8988T (cell line): ENCODE data around the gene FGG.
"Not testable (repeated sequence)": the region's sequence is repeated elsewhere in the genome, so short reads cannot be mapped to it uniquely, and the experiment has no call there.

Source experiments
- DNase-seq: peaks from one replicate; pipeline ENCODE4 v3.0.0; 2011

Gene FGG

DNA sequence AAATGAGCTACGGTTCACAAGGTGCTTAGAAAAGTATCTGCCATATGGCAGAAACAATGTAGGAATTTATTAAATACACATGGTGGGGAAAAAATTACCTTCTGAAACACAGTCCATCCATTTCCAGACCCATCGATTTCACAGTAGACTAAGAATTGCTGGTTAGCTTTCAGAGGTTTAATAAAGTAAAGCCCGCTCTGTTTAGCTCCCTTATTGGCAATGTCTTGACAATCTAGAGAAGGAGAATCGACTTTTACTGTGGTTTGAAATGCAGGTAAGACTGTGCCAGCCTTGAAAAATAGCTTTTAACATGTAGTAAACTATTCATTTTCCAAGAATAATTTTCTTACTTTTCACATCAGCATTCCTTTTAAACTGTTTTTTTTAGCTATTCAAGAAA is 2.9 kb downstream of the FGG start:
- DNase-seq = no peak

DNA sequence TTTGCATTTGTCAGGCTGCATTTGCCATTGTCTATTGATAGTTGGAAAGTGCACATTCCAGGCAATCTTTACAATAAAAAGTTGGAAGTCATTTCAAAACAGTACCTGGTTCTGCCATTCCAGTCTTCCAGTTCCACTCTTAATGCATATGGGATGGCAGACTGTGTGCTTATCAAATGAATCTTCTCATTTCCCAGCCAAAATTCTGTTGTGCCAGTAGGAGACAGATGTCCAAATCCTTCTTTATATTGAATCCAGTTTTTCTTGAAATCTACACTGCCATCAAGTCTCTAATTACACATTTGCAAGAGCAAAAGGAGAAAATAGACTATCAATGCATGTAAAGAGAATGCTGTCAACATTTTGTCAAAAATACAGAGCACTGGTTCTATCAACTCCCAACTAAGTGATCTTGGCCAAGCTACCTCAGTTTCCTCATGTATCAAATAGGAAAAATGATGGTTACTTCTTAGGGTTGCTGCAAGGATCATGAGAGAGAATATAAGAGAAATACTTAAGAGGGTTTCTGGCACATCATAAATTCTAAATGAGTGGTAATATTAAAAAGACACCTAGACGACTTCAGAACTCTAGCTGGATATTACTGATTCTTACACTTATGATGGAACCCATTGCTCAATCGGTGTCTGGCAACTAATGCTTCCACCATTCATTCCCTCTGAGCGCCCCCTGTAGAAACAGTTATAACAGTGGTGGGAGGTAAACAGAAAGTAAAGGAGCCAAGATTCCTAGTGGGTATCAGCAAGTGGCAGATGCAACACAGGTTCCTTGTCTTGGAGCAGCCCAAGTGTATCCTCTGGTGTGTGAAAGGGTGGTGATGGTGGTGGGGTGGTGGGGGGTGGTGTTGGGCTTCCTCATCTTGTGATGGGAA is 3.8 kb downstream of the FGG start:
- no peak for DNase-seq

- DNase-seq = no peak
Measured at GRCh38 chr4:154606728-154607723, 5.4 kb downstream of the FGG start.

- DNase-seq = no peak
Measured at GRCh38 chr4:154604696-154605200, 7.7 kb downstream of the FGG start.

DNA sequence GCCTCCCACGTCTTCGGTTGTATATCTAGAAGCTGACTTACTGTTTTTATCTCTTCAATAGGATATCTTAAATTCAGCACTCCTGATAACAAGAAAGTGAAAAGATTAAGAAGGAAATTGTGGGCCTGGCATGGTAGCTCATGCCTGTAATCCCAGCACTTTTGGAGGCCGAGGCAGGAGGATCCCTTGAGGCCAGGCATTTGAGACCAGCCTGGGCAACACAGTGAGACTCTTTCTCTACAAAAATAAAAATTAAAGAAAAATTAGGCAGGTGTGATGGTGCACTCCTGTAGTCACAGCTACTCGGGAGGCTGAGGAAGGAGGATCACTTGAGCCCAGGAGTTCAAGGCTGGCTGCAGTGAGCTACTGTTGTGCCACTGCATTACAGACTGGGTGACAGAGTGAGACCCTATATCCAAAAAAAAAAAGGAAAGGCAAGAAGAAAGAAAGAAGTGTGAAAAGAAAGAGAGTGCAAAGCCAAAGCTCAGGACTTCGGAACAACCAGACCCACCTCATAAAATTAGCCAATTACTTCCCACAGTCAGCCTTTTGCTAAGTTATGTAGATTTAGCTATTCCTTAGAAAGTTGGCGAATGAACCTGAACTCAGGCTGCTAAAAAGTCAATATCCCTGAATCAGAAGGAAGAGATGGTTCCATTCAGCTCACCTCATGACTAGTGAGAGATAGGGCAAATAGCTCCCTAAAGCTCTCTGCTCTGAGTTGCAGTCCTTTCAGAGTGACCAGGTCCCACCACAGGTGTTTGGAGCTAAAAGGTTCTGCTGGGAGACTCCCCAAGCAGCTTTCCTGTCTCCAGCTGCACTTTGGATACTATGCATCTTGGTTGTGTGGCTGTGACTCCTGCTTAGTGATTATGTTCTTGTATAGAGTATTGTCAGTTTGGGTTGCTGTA is 9.2 kb downstream of the FGG start:
- no peak for DNase-seq

GRCh38 chr4:154602404-154603020 is 9.9 kb downstream of the FGG start:
- no peak for DNase-seq

GRCh38 chr4:154597798-154598774 is 14.4 kb downstream of the FGG start:
- DNase-seq = no peak

DNA sequence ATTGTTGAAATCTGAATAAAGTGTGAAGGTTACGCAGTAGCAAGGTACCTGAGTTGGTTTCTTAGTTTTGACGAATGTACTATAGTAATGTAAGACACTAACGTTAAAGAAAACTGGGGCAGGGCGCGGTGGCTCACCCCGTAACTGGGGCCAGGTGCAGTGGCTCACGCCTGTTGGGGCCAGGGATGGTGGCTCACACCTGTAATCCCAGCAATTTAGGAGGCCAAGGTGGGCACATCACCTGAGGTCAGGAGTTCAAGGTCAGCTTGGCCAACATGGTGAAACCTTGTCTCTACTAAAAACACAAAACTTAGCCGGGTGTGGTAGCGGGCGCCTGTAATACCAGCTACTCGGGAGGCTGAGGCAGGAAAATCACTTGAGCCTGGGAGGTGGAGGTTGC is 15.2 kb downstream of the FGG start:
- DNase-seq = not testable (repeated sequence)

DNA sequence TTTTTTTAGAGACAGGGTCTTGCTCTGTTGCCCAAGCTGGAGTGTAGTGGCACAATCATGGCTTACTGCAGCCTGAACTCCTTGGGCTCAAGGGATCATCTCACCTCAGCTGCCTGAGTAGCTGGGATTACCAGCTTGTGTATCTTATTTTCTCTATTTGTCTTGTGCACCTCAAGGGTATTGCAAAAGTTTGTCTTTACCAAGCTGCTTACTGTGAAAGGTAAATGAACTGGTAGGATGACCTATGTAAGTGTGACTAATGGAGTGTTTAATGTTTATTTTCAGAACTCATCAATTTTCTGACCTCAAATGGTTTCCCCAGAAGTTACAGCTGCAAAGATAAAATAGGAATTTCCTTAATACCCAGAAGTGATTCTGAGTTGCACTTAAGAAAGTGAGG is 16.6 kb downstream of the FGG start:
- DNase-seq = no peak

- not testable (repeated sequence) for DNase-seq
Measured at GRCh38 chr4:154594343-154594742, 18.1 kb downstream of the FGG start.

DNA sequence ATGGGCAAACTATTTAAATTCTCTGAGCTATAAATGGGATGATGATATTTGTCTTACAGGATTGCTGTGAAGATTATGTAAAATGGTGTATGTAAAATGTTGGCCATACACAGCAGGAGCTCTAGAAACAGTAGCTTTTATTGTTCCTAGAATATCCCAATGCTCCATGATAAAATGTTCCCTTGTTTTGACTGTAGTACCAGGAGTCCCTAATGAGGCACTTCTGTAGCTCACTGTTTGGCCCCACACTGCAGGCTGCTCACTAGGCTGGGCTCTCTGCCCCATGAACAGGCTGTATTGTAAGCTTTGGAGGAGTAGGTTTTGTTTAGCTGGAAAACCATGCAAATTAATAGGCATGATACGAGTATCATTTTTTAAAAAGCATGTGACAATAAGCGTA is 18.6 kb downstream of the FGG start:
- DNase-seq = no peak

- no peak for DNase-seq
Measured at GRCh38 chr4:154591890-154592289, 20.6 kb downstream of the FGG start.

- no peak for DNase-seq
Measured at GRCh38 chr4:154590329-154591006, 22.0 kb downstream of the FGG start, which contains the start of gene FGA. Gene FGA, minus strand, starts transcription at chr4:154590742. Its CDS starts 55 bp downstream, at chr4:154590687.

DNA sequence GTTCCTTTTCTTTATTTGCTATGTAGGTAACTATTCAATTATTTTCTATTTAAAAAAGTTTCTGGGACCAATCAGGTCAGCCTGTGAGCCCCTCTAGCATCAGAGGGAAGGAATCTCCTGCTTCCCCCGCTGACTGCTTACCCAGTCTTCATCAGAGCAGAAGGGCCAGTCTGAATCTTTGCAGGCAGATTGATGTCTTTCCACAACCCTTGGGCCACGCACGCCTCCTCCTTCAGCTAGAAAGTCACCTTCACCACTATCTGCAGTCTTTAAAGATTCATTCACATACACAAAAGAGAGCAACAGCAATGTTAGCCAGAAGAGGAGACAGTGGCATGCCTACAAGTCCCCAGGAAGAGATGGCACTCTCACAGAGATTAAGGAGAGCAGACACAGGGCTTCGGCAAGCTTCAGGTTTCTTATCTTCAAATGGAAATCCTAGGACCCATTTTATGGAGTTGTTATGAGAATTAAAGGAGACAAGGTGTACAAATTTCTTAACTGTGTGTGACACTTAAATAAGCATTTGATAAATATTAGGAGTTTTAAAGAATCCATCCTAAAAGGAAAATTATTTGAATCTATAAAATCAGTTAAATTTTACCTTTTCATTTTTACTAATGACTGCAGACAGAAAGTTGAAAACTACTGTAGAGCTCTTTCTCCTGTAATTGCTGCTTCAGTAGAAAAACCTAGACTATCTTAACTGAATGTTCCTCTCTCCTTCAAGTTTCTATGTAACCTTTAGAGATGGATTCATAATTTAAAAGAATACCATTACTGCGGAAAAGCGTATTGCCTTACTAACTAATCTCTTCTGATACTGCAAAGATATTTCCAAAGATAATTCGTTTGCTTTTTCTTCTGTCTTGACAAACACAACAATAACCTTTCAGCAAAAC is 22.9 kb downstream of the FGG start:
- no peak for DNase-seq

GRCh38 chr4:154588198-154588597 is 24.3 kb downstream of the FGG start:
- no peak for DNase-seq

DNA sequence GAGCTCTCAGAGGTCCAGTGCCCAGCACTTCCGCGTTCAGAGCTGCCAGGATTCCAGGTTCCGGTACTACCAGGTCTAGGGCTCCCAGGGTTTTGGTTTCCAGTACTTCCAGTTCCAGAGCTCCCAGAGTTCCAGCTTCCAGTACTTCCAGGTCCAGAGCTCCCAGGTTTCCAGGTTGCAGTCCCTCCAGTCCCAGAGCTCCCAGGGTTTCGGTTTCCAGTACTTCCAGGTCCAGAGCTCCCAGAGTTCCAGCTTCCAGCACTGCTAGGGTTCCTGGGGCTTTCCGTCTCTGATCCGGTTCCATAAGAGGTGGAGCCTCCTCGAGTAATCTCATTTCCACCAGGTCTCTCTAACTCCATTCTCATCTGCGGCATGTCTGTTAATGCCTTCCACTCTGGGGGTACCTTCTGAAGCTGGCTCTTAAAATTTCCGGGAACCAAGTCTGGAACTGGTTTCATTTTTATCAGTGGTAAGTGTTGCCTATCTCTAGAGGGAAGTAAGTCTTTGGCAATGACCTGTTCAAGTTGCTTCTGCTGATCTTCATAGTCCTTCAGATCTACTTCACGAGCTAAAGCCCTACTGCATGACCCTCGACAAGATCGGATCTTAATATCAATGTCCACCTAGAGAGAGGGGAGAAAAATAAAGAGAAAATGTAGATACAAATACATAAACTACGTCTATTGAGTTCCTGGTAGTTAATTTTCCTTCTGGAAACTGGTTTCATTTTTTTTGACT is 26.0 kb downstream of the FGG start:
- DNase-seq = no peak

GRCh38 chr4:154585369-154586018 is 27.0 kb downstream of the FGG start:
- no peak for DNase-seq

DNA sequence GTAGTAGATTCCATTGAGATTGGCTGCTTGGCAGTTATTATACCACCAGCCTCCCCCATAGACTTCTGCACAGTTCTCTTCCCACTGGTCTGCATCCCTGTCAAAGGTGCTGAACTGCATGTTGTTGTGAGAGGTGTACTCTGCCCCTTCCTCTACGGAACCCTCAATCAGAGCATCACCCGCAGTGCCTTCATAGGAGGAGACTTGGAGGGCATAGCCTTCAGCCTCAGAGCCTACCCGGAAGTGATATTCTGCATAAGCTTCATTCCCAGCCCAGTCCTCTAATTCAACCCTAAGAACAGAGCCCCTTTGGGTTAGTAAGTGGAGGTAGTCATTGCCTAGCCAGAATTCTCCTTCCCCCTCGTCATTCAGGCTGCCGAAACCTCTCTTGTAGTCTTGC is 28.2 kb downstream of the FGG start:
- no peak for DNase-seq
